HepG2 (cell line): ENCODE data around the gene NOTO. TPM values are rescaled to one million over a fixed set of nuclear protein-coding genes. Genes with fewer than 3 reads are reported as not detected.

ENCODE experiments used
- ARID4A ChIP-seq: sonication (generic); formaldehyde crosslinking; IDR thresholded peaks from 2 replicates; pipeline ENCODE4 v1.5.0; 2020; ENCODE audit warnings: mild to moderate bottlenecking, missing genetic modification reagents, borderline replicate concordance
- CENPX ChIP-seq: sonication (generic); formaldehyde crosslinking; IDR thresholded peaks from 2 replicates; pipeline ENCODE4 v1.9.0; 2021; ENCODE audit warnings: mild to moderate bottlenecking, missing genetic modification reagents, moderate library complexity
- CREB1 ChIP-seq, 2 experiments: fragments of 450-650 bp in 1 of 2; IDR thresholded peaks; 2 replicates each; pipeline ENCODE4 v1.6.1; 2016 to 2017; ENCODE audit warnings: control low read depth in 1 of 2, mild to moderate bottlenecking in 1 of 2, missing compliant biosample characterization in 1 of 2, missing genetic modification characterization in 1 of 2
- HDAC6 ChIP-seq: fragments of 200-600 bp; sonication (generic); IDR thresholded peaks from 2 replicates; pipeline ENCODE4 v1.7.0; 2017; ENCODE audit warnings: mild to moderate bottlenecking, antibody characterized with exemption, low read length, low read depth
- MYPOP ChIP-seq: sonication (generic); formaldehyde crosslinking; IDR thresholded peaks from 2 replicates; pipeline ENCODE4 v1.8.1; 2023; ENCODE audit warnings: mild to moderate bottlenecking, moderate library complexity, missing genetic modification reagents
- NFKBIZ ChIP-seq: IDR thresholded peaks from 2 replicates; pipeline ENCODE4 v1.6.1; 2018; ENCODE audit warnings: missing genetic modification reagents, missing compliant biosample characterization
- PAXIP1 ChIP-seq: sonication (generic); formaldehyde crosslinking; conservative IDR thresholded peaks from 2 replicates; pipeline ENCODE4 v1.4.0; 2020; ENCODE audit warnings: mild to moderate bottlenecking, missing genetic modification reagents, moderate library complexity
- POLR2AphosphoS2 ChIP-seq: IDR thresholded peaks from 2 replicates; pipeline ENCODE4 v1.6.1; 2011; ENCODE audit warnings: low read depth, low read length, improper control_type of control experiment
- REPIN1 ChIP-seq: sonication (generic); formaldehyde crosslinking; IDR thresholded peaks from 2 replicates; pipeline ENCODE4 v1.8.0; 2022; ENCODE audit warnings: missing genetic modification reagents, low read depth, mild to moderate bottlenecking, borderline replicate concordance
- TBX2 ChIP-seq: sonication (generic); formaldehyde crosslinking; IDR thresholded peaks from 2 replicates; pipeline ENCODE4 v1.5.0; 2020; ENCODE audit warnings: missing genetic modification reagents, mild to moderate bottlenecking, borderline replicate concordance
- TOPORS ChIP-seq: sonication (generic); formaldehyde crosslinking; IDR thresholded peaks from 2 replicates; pipeline ENCODE4 v1.8.0; 2023; ENCODE audit warnings: mild to moderate bottlenecking, missing genetic modification reagents
- ZC3H4 ChIP-seq: sonication (generic); formaldehyde crosslinking; IDR thresholded peaks from 2 replicates; pipeline ENCODE4 v1.4.0; 2020; ENCODE audit warnings: missing genetic modification reagents, borderline replicate concordance
- ZNF441 ChIP-seq: sonication (generic); formaldehyde crosslinking; IDR thresholded peaks from 2 replicates; pipeline ENCODE4 v1.7.0; 2021; ENCODE audit warnings: missing genetic modification reagents, borderline replicate concordance
- ZNF510 ChIP-seq: sonication (generic); formaldehyde crosslinking; IDR thresholded peaks from 2 replicates; pipeline ENCODE4 v1.4.0; 2020; ENCODE audit warnings: low read depth, mild to moderate bottlenecking, missing genetic modification reagents
- ZNF7 ChIP-seq: IDR thresholded peaks from 2 replicates; pipeline ENCODE4 v1.6.1; 2016; ENCODE audit warnings: missing biosample characterization, missing genetic modification reagents
- ZNF75D ChIP-seq: sonication (generic); formaldehyde crosslinking; IDR thresholded peaks from 2 replicates; pipeline ENCODE4 v1.8.1; 2023; ENCODE audit warnings: missing genetic modification reagents, mild to moderate bottlenecking, borderline replicate concordance
- ZNF788 ChIP-seq: sonication (generic); formaldehyde crosslinking; IDR thresholded peaks from 2 replicates; pipeline ENCODE4 v1.5.0; 2020; ENCODE audit warnings: mild to moderate bottlenecking, missing genetic modification reagents, borderline replicate concordance
- ZNF891 ChIP-seq: sonication (generic); formaldehyde crosslinking; IDR thresholded peaks from 2 replicates; pipeline ENCODE4 v1.5.0; 2020; ENCODE audit warnings: mild to moderate bottlenecking, missing genetic modification reagents
- polyA plus RNA-seq, 8 experiments: library from polyadenylated mRNA; depleted of rRNA in 3 of 8; stranded (reverse) in 7 of 8; unstranded in 1 of 8; fragments of >200 nt; fragmentation: Illumina TruSeq in 4 of 8; extraction: Trizol in 4 of 8; gene quantifications; 2 replicates each; pipeline versions ENCODE4 v1.2.1 to v1.2.3, GENCODE V29; 2011 to 2016; ENCODE audit warnings: low read depth in 4 of 8, missing spikeins in 1 of 8, mixed read lengths in 1 of 8; ENCODE audit not compliant: insufficient read depth in 1 of 8
- total RNA-seq, 5 experiments: library from RNA; depleted of rRNA; stranded (reverse); fragments of >200 nt; fragmentation: Illumina TruSeq; extraction: Trizol; gene quantifications; 2 replicates each; pipeline ENCODE4 v1.2.3, GENCODE V29; 2016; ENCODE audit warnings: low read depth in 1 of 5
- TF ChIP-seq, protein P1 (sequence below): sonication (generic); formaldehyde crosslinking; IDR thresholded peaks from 2 replicates; pipeline ENCODE4 v1.4.0; 2020; ENCODE audit warnings: missing genetic modification reagents

Gene NOTO
- total and polyA plus RNA-seq, 2 of the 13 experiments (the other 11 are each of a cell fraction or from before 2014, with no cell fraction given), result not detected

GRCh38 chr2:73212448-73213176, 10.2 kb downstream of the NOTO start (continued):
- TF ChIP-seq ARID4A (CRISPR knock-in tag) (0 out of 2 replicates have a peak, but pooled peaks have one; percentile 35), ZNF441 (CRISPR knock-in tag) (no peak), HDAC6 (no peak), ZNF788 (CRISPR knock-in tag) (peak; percentile 45; the same call in 1 of the 2 replicates), ZNF7 (CRISPR knock-in tag) (no peak), NFKBIZ (CRISPR knock-in tag) (no peak), REPIN1 (peak; percentile 26; the same call in 1 of the 2 replicates), POLR2AphosphoS2 (no peak), ZC3H4 (CRISPR knock-in tag) (no peak), ZNF75D (no peak), ZNF510 (CRISPR knock-in tag) (no peak; the same call in 1 of the 2 replicates), ZNF891 (CRISPR knock-in tag) (peak; percentile 55; the same call in 1 of the 2 replicates), PAXIP1 (CRISPR knock-in tag) (no peak), CENPX (no peak), MYPOP (peak; percentile 34; the same call in 1 of the 2 replicates), TOPORS (CRISPR knock-in tag) (no peak), CREB1 (IDR thresholded peaks at IDR 0.05) (no peak), CREB1 (CRISPR knock-in tag; IDR thresholded peaks at IDR 0.05) (peak; percentile 3; the same call in 1 of the 2 replicates), TBX2 (CRISPR knock-in tag) (no peak)
- TF ChIP-seq, protein P1, sequence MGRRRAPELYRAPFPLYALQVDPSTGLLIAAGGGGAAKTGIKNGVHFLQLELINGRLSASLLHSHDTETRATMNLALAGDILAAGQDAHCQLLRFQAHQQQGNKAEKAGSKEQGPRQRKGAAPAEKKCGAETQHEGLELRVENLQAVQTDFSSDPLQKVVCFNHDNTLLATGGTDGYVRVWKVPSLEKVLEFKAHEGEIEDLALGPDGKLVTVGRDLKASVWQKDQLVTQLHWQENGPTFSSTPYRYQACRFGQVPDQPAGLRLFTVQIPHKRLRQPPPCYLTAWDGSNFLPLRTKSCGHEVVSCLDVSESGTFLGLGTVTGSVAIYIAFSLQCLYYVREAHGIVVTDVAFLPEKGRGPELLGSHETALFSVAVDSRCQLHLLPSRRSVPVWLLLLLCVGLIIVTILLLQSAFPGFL (CRISPR knock-in tag), result no peak
